ENCODE data around the gene EIF4EBP2.

The EIF4EBP2 gene

GRCh38 chr10:70433581-70434280 is 29.8 kb downstream of the EIF4EBP2 start:
- no peak for DNase-seq

GRCh38 chr10:70435241-70436085 is 31.5 kb downstream of the EIF4EBP2 start:
- DNase-seq, result no peak

GRCh38 chr10:70437721-70438120 is 33.8 kb downstream of the EIF4EBP2 start:
- no peak for DNase-seq

- no peak for DNase-seq
Measured at GRCh38 chr10:70440296-70441160, 36.6 kb downstream of the EIF4EBP2 start.

GRCh38 chr10:70441161-70441894 is 37.4 kb downstream of the EIF4EBP2 start, which contains the start of gene NODAL:
NODAL (minus strand) TSS chr10:70441681; CDS start chr10:70441667, 14 bp downstream.
- DNase-seq, result no peak

- no peak for DNase-seq
Measured at GRCh38 chr10:70441895-70442309, 38.0 kb downstream of the EIF4EBP2 start.

- no peak for DNase-seq
Measured at GRCh38 chr10:70442332-70442988, 38.5 kb downstream of the EIF4EBP2 start.

- DNase-seq, result no peak
Measured at GRCh38 chr10:70444744-70445143, 40.8 kb downstream of the EIF4EBP2 start.

- no peak for DNase-seq
Measured at GRCh38 chr10:70445718-70446657, 42.0 kb downstream of the EIF4EBP2 start.

GRCh38 chr10:70448236-70448635 is 44.3 kb downstream of the EIF4EBP2 start:
- DNase-seq, result no peak

GRCh38 chr10:70455213-70455630 is 51.3 kb downstream of the EIF4EBP2 start:
- no peak for DNase-seq

- no peak for DNase-seq
Measured at GRCh38 chr10:70456164-70456563, 52.2 kb downstream of the EIF4EBP2 start.

GRCh38 chr10:70457759-70458305 is 53.9 kb downstream of the EIF4EBP2 start:
- DNase-seq, result no peak

GRCh38 chr10:70458329-70459060 is 54.5 kb downstream of the EIF4EBP2 start:
- DNase-seq, result no peak

- no peak for DNase-seq
Measured at GRCh38 chr10:70459061-70459773, 55.3 kb downstream of the EIF4EBP2 start.

GRCh38 chr10:70459774-70460490 is 56.0 kb downstream of the EIF4EBP2 start:
- DNase-seq, result no peak

- DNase-seq, result peak in 3 of 5 donors; percentile 21 to 38 (median 34)
Measured at GRCh38 chr10:70461397-70462348, 57.7 kb downstream of the EIF4EBP2 start.

Measured in T-helper 1 cell (primary cell).